ENCODE data around the gene CARD11.

DNA sequence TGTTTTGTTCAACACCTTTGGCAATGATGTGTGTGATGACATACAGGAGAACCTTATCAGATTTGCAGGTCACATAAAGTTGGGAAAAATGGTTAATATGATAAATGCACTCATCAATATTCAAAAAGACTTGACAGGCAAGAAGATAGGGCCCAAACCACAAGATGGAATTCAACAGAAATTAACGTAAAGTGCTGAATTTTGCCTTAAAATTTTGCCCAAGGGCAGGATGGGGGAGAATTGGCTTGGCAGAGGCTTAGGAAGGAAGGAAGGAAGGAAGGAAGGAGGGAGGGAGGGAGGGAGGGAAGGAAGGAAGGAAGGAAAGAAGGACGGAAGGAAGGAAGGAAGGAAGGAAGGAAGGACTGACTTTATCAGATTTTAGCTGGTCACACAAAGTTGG is 35.3 kb downstream of the CARD11 start:
- TF ChIP-seq, protein P1, sequence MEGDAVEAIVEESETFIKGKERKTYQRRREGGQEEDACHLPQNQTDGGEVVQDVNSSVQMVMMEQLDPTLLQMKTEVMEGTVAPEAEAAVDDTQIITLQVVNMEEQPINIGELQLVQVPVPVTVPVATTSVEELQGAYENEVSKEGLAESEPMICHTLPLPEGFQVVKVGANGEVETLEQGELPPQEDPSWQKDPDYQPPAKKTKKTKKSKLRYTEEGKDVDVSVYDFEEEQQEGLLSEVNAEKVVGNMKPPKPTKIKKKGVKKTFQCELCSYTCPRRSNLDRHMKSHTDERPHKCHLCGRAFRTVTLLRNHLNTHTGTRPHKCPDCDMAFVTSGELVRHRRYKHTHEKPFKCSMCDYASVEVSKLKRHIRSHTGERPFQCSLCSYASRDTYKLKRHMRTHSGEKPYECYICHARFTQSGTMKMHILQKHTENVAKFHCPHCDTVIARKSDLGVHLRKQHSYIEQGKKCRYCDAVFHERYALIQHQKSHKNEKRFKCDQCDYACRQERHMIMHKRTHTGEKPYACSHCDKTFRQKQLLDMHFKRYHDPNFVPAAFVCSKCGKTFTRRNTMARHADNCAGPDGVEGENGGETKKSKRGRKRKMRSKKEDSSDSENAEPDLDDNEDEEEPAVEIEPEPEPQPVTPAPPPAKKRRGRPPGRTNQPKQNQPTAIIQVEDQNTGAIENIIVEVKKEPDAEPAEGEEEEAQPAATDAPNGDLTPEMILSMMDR (IDR thresholded peaks at IDR 0.05): no peak
- no peak for TF ChIP-seq POLR2A (IDR thresholded peaks at IDR 0.05)

Data from heart left ventricle (tissue), 13 donors.